GM23248 (cell line): ENCODE data around the gene TBC1D10B. TPM values are rescaled to one million over a fixed set of nuclear protein-coding genes. Genes with fewer than 3 reads are reported as not detected.
"Not testable (repeated sequence)": the region's sequence is repeated elsewhere in the genome, so short reads cannot be mapped to it uniquely, and the experiment has no call there.

Experiments
- DNase-seq: peaks from one replicate; pipeline ENCODE4 v3.0.0-alpha.2; 2015
- H2AFZ ChIP-seq: fragments of 200-600 bp; sonication (generic); 2 replicates; pipeline ENCODE4 v1.6.1; 2016; ENCODE audit warnings: antibody characterized with exemption
- H3F3A ChIP-seq: fragments of 200-600 bp; sonication (generic); 2 replicates; pipeline ENCODE4 v1.6.1; 2016; ENCODE audit warnings: mild to moderate bottlenecking, antibody characterized with exemption, mixed run types; ENCODE audit not compliant: insufficient read depth
- H3K27ac ChIP-seq: fragments of 200-600 bp; sonication (generic); 2 replicates; pipeline ENCODE4 v1.5.1; 2016; ENCODE audit warnings: mild to moderate bottlenecking
- H3K27me3 ChIP-seq: fragments of 200-600 bp; sonication (generic); replicated peaks from 2 replicates; pipeline ENCODE4 v1.6.1; 2016; ENCODE audit warnings: mild to moderate bottlenecking; ENCODE audit not compliant: insufficient read depth
- H3K36me3 ChIP-seq: fragments of 200-600 bp; sonication (generic); 2 replicates; pipeline ENCODE4 v1.6.1; 2016; ENCODE audit warnings: low read depth, mild to moderate bottlenecking
- H3K4me1 ChIP-seq: fragments of 200-600 bp; sonication (generic); 2 replicates; pipeline ENCODE4 v1.6.1; 2016; ENCODE audit warnings: mild to moderate bottlenecking; ENCODE audit not compliant: insufficient read depth
- H3K4me2 ChIP-seq: fragments of 200-600 bp; sonication (generic); one replicate; pipeline ENCODE4 v1.6.1; 2016; ENCODE audit warnings: mild to moderate bottlenecking; ENCODE audit not compliant: unreplicated experiment
- H3K4me3 ChIP-seq: fragments of 200-600 bp; sonication (generic); 2 replicates; pipeline ENCODE4 v1.5.1; 2016; ENCODE audit warnings: mild to moderate bottlenecking
- H3K79me2 ChIP-seq: fragments of 200-600 bp; sonication (generic); 2 replicates; pipeline ENCODE4 v1.6.1; 2016; ENCODE audit warnings: mild to moderate bottlenecking; ENCODE audit not compliant: insufficient read depth
- H3K9ac ChIP-seq: fragments of 200-600 bp; sonication (generic); 2 replicates; pipeline ENCODE4 v1.6.1; 2016; ENCODE audit warnings: mild to moderate bottlenecking
- H3K9me2 ChIP-seq: fragments of 200-600 bp; sonication (generic); 2 replicates; pipeline ENCODE4 v1.6.1; 2016; ENCODE audit warnings: mixed run types, mild to moderate bottlenecking, moderate library complexity; ENCODE audit not compliant: insufficient read depth
- H3K9me3 ChIP-seq: fragments of 200-600 bp; sonication (generic); one replicate; pipeline ENCODE4 v1.6.1; 2017; ENCODE audit warnings: low read depth
- H4K20me1 ChIP-seq: fragments of 200-600 bp; sonication (generic); 2 replicates; pipeline ENCODE4 v1.6.0; 2016; ENCODE audit not compliant: insufficient read depth
- EZH2 ChIP-seq: fragments of 200-600 bp; sonication (generic); IDR thresholded peaks from 2 replicates; pipeline ENCODE4 v1.6.1; 2018; ENCODE audit warnings: antibody characterized with exemption, mild to moderate bottlenecking; ENCODE audit not compliant: insufficient read depth, poor library complexity, severe bottlenecking
- EZH2phosphoT487 ChIP-seq: fragments of 200-600 bp; sonication (generic); IDR thresholded peaks from 2 replicates; pipeline ENCODE4 v1.6.1; 2018; ENCODE audit warnings: antibody characterized with exemption, moderate library complexity, mild to moderate bottlenecking, low read depth; ENCODE audit not compliant: insufficient read depth
- WGBS, 2 experiments: methylation state at CpG; one replicate each; pipeline ENCODE4 v1.1.6; 2015 to 2017; ENCODE audit warnings: low lambda C conversion rate in 2 of 2, low coverage in 1 of 2; ENCODE audit errors: missing lambda C conversion rate in 2 of 2; 5-methylcytosine and 5-hydroxymethylcytosine counted together
- in situ Hi-C: fragments of 300-500 bp; cut with MboI; formaldehyde crosslinking; loops from 2 replicates; pipeline ENCODE4 v1.15.0; 2020
- polyA plus RNA-seq: library from polyadenylated mRNA; unstranded; fragments of >200 nt; fragmentation: Nextera tagmentation; extraction: Ambion mirVana; gene quantifications from 2 replicates; pipeline ENCODE4 v1.2.1, GENCODE V29; 2016
- total RNA-seq: library from RNA; depleted of rRNA; stranded (reverse); fragments of >200 nt; shearing (Covaris generic); gene quantifications from 2 replicates; pipeline ENCODE4 v1.2.3, GENCODE V29; 2014

The TBC1D10B gene
- total and polyA plus RNA-seq, 2 experiments from 2014 or later, result 12.2 to 41.2 TPM

DNA sequence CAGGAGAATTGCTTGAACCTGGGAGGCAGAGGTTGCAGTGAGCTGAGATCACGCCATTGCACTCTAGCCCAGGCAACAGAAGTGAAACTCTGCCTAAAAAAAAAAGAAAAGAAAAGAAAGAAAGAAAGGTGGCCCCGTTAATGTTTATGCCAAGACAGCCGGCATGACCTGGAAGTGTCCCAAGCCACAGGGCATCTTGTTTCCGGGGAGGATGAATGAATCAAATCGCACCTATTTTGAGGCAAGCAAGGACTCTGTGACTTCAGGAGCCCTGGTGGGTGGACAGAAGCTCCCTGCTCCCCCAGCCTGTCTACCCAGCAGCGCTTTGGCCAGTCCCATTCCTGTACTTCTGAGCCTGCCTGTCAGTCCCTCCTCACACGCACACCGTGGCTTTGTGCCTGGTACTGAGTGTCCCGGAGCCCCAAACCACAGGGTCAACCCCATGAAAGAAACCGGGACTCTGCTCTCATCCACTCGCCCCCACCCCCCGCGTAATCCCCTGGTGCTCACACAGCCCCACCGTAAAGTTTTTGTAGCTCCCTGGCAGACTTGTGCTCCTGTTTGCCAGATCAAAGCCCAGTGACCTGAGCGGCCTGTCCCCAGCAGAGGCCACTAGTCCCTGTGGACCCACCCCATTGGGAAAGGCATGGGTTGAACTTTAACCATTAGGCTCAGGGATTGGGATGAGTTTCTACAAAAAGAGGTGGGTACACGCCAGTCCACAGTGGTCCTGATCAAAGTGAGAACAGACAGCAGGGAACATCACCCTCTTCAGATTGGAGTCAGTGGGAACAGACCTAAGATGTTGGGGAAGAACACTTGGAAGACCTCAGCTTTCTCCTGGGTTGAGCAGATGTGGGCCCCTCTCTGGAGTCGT, 34.5 kb downstream of the TBC1D10B start:
- H3K27ac ChIP-seq, result peak overlapping the region; percentile 69
- H3K27me3 ChIP-seq, result no peaks in the 10 kb centered on the region
- peaks cover 3% of the 10 kb centered on the region; the same call in 1 of the 2 replicates for H3K4me1 ChIP-seq
- H3K36me3 ChIP-seq, result no peaks in the 10 kb centered on the region
- H3K4me2 ChIP-seq, result peak overlapping the region; percentile 81
- peak overlapping the region; percentile 81 for H3K9ac ChIP-seq
- peak overlapping the region; percentile 75 for H3K4me3 ChIP-seq
- peaks cover 35% of the 10 kb centered on the region for H3K79me2 ChIP-seq
- H4K20me1 ChIP-seq, result no peaks in the 10 kb centered on the region
- H3F3A ChIP-seq, result no peaks in the 10 kb centered on the region; the same call in 1 of the 2 replicates
- peak overlapping the region; percentile 86 for H2AFZ ChIP-seq
- in situ Hi-C loops, result no loop called here
- TF ChIP-seq EZH2phosphoT487 (no peak), EZH2 (no peak)
- H3K9me2 ChIP-seq, result no peaks in the 10 kb centered on the region
- peak; percentile 53 for DNase-seq
- no peaks in the 10 kb centered on the region for H3K9me3 ChIP-seq
- WGBS, 2 experiments, result 42 to 44% methylated on average over 17 of the region's 17 CpGs

DNA sequence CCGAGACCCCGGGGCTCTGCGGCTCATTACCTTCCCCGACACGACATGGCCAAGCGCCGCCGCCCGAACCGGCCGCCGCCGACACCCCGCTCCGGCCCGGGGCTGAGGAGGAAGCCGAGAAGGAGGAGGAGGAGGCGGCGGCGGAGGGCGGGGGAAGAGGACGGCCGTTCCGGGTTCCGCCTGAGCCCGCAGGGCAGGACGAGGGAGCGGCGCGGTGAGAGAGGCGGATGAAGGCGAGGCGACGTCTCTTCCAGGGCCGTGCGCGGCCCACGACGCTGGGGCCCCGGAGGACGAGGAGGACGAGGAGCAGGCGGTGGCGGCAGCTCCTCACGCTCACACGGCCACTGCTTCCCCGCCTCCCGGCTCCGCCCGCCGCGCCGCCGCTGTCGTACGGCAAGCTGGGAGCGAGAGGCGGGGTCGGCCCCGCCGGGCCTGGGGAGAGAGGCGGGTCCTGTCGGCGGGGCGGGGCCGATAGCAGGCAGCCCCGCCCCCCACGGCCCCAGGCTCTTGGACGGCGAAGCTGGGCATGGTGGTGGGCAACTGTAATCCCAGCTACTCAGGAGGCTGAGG, 35.2 kb downstream of the TBC1D10B start:
- peak; percentile 85 for DNase-seq
- H3K9me2 ChIP-seq, H3K27me3 ChIP-seq, H4K20me1 ChIP-seq, H3K36me3 ChIP-seq, H3F3A ChIP-seq, H3K9me3 ChIP-seq, in situ Hi-C loops, H3K4me1 ChIP-seq: not testable (repeated sequence)
- Histone ChIP-seq H3K4me3 (peak overlapping the region; percentile 75), H3K27ac (peak overlapping the region; percentile 69), H3K4me2 (peak overlapping the region; percentile 81), H3K9ac (peak overlapping the region; percentile 81), H3K79me2 (peaks cover 42% of the 10 kb centered on the region), H2AFZ (peak overlapping the region; percentile 86)
- 0% methylated on average over 5 to 30 of the region's 70 CpGs for WGBS, 2 experiments

DNA sequence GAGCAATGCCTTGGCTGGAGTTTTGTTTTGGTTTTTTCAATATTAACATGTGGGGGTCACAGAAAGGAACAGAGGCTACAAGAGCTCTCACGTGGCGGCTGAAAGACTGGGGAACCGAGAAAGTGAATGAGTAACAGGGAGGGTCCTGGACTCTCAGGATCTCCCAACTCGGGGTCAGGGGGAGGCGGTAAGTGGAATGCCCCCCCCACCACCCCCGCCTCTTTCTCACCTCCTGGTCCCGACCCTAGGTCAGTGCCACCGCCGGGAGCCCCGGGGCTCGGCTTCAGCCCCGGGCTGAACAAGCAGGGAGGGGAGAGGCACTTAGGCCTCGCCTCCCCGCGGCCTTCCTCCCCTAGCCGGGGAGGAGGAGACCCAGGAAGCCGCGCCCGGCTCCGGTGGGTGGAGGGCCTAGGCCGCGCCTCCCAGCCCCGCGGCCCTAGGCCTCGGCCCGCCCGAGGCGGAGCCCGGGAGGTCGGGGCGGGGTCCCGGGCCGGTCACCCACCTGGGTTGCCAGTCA, 35.8 kb downstream of the TBC1D10B start:
- H3K27me3 ChIP-seq, H3K9me2 ChIP-seq, H3F3A ChIP-seq, H3K4me1 ChIP-seq, in situ Hi-C loops, H4K20me1 ChIP-seq, H3K36me3 ChIP-seq, H3K9me3 ChIP-seq: not testable (repeated sequence)
- peak overlapping the region; percentile 53; the same call in 1 of the 2 replicates for H2AFZ ChIP-seq
- peak overlapping the region; percentile 81 for H3K9ac ChIP-seq
- 0 to 2% methylated on average over 9 to 10 of the region's 33 CpGs for WGBS, 2 experiments
- DNase-seq, result peak; percentile 84
- peak overlapping the region; percentile 69 for H3K27ac ChIP-seq
- peaks cover 48% of the 10 kb centered on the region for H3K79me2 ChIP-seq
- peak overlapping the region; percentile 75 for H3K4me3 ChIP-seq
- peak overlapping the region; percentile 81 for H3K4me2 ChIP-seq

DNA sequence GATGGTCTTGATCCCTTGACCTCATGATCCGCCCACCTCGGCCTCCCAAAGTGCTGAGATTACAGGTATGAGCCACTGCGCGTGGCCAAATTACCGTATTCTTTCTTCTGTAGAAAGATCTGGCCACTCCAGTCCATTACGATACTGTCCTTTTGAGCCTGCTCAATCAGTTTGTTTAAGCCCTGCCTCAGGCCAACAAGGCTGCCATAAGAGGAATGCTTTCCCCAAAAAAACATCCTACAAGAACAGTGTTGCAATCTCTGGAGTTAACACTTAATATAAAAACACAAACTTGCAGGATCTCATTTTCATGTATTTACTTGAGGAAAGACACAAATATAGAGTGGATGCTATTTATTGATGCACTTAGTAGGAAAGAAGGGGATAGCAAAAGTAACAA, 46.1 kb downstream of the TBC1D10B start:
- H3K4me2 ChIP-seq, H3K36me3 ChIP-seq, H3K9me3 ChIP-seq, H2AFZ ChIP-seq, H3K27me3 ChIP-seq, H3K9ac ChIP-seq, H3K9me2 ChIP-seq, DNase-seq, H3K4me1 ChIP-seq, H3K27ac ChIP-seq, H3F3A ChIP-seq, in situ Hi-C loops, H4K20me1 ChIP-seq, H3K4me3 ChIP-seq: not testable (repeated sequence)
- H3K79me2 ChIP-seq, result peaks cover 91% of the 10 kb centered on the region
- 89 to 94% methylated on average over 6 of the region's 6 CpGs for WGBS, 2 experiments

DNA sequence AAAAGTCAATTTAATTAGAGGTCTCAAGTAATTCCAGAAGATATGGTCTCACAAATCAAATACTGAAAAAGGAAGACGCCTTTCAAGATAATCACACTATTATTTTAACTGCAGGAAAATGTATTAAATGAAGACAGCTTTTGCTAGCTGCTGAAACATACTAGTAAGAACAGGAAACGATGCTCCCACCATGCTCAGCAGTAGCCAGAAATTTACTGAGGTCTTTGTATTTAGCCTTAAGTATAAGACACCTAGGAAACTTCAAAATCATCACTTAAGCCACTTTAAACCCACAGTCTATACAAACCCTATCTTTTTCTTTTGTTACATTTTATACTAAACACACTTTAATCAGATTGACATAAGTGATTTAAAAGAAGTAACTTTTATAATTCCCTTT, 51.6 kb downstream of the TBC1D10B start:
- H3K27ac ChIP-seq, in situ Hi-C loops, H3K4me2 ChIP-seq, H3K9ac ChIP-seq, H3K4me1 ChIP-seq, H3K27me3 ChIP-seq, DNase-seq, H4K20me1 ChIP-seq, H3K9me2 ChIP-seq, H3K36me3 ChIP-seq, H2AFZ ChIP-seq, H3K4me3 ChIP-seq, H3F3A ChIP-seq, H3K9me3 ChIP-seq: not testable (repeated sequence)
- H3K79me2 ChIP-seq, result peaks cover 80% of the 10 kb centered on the region
- 66 to 81% methylated on average over 2 of the region's 2 CpGs for WGBS, 2 experiments

DNA sequence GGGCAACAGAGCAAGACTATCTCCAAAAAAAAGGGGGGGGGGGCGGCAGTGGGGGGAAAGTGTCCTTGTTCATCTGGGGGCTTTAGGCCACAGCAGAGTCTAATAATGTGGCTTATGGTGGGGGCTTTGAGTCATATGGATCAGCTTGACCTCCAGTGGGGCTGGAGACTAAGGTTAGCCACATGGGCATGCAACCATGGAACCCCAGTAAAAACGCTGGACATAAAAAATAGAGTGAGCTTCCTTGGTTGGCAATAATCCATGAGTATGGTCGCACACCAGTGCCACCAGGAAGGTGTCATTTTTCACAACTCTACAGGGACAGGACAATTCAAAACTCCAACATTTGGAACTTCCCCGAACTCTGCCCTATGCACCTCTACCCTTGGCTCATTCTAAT, 59.4 kb downstream of the TBC1D10B start:
- DNase-seq, in situ Hi-C loops: not testable (repeated sequence)
- 81 to 90% methylated on average over 2 of the region's 4 CpGs for WGBS, 2 experiments

DNA sequence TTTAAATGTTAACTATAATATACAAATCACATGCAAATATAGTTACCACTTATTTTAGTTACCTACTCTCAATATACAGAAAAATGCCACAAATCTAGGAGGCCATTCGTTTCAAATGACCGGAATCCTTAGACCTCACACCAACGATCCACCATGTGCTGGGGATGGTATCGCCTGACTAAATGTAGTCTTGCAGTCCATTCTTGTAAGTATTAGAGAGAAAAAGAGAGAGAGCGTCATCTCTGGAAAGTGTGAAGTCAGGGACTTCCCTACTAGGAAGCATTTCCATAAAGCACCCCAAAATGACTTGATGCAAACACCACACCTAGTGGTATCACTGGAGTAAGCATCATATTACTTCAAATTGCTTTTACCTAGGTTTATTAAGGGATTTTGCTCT, 61.0 kb downstream of the TBC1D10B start:
- H3K9me2 ChIP-seq, H3K9me3 ChIP-seq, H3F3A ChIP-seq, H3K27ac ChIP-seq, H3K36me3 ChIP-seq, H2AFZ ChIP-seq, H3K4me2 ChIP-seq, H3K27me3 ChIP-seq, H4K20me1 ChIP-seq, H3K4me1 ChIP-seq, H3K4me3 ChIP-seq, in situ Hi-C loops, DNase-seq, H3K9ac ChIP-seq: not testable (repeated sequence)
- peaks cover 37% of the 10 kb centered on the region for H3K79me2 ChIP-seq
- 84 to 91% methylated on average over 5 of the region's 5 CpGs for WGBS, 2 experiments

More for the DNA sequence above, 59.4 kb downstream of the TBC1D10B start:
- H3F3A ChIP-seq, H3K4me2 ChIP-seq, H3K9me3 ChIP-seq, H3K4me1 ChIP-seq, H3K9ac ChIP-seq, H3K4me3 ChIP-seq, H3K27ac ChIP-seq, H3K9me2 ChIP-seq, H3K36me3 ChIP-seq, H3K27me3 ChIP-seq, H2AFZ ChIP-seq, H4K20me1 ChIP-seq: not testable (repeated sequence)
- H3K79me2 ChIP-seq, result peaks cover 49% of the 10 kb centered on the region
